Measurements from ENCODE around the gene TSC1.

Gene TSC1

DNA sequence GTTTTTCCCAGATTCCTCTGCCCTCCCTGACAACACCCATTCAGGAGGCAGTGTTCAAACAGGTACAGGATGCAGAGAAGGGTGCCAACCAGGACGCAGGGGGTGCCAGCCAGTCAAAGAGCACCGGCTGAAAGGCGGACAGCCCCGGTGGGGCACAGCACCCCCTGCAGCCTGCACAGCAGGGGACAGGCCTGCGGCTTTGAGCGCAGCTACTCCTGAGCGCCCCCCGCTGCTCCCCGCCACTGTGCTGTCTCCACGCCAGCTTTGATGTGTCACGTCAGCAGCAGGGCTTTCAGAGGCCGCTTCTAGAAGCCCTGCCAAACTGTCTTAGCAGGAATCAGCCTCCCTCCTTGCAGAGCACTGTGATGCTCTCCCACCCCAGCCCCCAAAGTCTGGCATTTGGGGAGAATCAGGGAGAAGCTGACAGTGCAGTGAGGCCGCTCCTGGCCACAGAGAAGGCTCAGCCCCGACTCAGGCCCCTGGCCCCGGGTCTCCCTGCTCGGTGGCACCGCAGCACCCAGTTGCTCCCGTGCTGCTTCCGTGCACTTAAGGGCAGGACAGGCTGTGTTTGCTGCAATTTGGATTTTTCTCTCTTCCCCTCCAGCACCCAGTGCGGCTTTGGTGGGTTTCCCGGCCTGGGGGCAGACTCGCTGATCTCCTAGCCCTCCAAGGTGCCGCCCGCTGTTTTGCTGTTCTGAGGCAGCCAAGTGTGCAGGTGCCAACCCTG lies 86.6 kb downstream of the TSC1 start:
- no peak for DNase-seq

DNA sequence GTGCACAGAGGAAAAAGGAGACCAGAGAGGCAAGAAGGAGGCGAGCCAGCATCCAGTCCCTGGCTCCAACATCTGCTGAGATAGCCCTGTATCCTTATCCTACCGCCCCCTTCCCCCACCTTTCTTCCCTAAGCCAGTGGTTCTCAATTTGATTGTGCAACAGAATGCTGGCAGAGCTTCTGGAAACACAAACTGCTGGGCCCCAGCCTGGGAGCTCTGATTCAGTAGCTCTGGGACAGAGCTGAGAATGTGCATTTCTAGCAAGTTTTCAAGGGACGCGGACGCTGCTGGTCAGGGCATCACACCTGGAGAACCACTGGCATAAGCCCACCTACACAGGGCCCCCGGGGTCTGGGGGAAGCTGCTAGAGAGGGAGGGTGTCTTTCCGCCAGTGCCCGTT lies 87.4 kb downstream of the TSC1 start:
- peak; percentile 69 for DNase-seq

DNA sequence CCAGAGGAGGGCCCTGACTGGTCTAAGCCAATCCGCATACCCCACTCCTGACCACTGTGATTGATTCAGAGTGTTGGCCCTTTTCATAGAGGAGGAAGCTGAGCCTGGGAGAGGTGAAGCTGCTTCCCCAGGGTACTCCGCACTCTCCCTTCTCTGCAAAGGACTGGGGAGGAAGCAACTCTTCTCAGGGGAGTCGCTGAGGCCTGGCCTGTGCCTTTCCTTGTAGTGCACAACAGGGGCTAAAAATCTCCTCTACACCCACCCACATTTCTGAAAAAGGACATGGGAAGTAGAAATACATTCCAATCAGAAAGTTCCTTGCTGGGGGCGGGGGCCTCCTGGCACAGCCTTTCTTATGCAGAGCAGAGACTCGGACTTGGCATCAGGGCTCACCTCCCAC lies 88.5 kb downstream of the TSC1 start:
- DNase-seq, result no peak

DNA sequence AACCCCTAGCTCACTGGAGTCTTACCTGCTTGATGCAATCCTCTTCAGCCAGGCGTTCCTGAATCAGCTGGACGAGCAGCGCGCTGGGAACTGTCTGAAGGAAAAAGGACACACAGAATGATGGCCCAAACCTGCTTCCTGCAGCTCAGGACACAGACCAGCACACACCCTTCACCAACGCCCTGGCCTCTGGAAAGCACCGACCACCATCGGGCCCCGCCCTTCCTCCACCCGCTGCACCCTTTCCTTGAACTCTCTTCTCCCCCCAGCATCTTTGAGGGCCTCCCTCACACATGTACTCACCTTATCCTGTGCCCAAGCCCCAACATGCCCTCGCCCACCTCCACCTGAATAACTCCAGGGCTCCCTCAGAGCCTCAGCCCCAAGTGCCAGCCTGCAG lies 89.6 kb downstream of the TSC1 start:
- DNase-seq, result no peak

GRCh38 chr9:132853482-132853881 lies 90.9 kb downstream of the TSC1 start:
- DNase-seq, result no peak

DNA sequence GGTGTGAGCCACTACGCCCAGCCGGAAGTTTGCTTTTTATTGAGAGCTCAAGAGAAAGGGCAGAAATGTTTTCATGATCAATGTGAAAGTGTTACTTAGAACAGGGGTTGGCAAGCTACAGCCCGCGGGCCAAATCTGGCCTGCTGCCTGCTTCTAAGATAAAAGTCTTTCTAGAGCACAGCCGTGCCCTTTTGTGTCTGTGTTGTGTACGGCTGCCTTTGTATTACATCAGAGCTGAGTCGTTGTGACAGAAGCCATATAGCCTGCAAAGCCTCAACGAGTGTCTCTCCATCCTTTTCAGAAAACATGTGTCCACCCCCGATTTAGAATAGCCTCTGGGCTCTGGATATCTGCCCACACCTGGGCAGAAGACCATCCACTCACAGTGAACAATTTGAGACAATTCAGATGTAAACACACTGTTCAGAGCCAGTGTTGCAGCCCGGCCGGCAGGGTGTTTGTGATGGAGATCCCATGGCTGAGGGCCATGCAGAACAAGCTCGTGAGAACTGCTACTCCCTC lies 95.2 kb downstream of the TSC1 start:
- DNase-seq, result no peak

GRCh38 chr9:132846918-132847515 lies 97.4 kb downstream of the TSC1 start:
- no peak for DNase-seq

DNA sequence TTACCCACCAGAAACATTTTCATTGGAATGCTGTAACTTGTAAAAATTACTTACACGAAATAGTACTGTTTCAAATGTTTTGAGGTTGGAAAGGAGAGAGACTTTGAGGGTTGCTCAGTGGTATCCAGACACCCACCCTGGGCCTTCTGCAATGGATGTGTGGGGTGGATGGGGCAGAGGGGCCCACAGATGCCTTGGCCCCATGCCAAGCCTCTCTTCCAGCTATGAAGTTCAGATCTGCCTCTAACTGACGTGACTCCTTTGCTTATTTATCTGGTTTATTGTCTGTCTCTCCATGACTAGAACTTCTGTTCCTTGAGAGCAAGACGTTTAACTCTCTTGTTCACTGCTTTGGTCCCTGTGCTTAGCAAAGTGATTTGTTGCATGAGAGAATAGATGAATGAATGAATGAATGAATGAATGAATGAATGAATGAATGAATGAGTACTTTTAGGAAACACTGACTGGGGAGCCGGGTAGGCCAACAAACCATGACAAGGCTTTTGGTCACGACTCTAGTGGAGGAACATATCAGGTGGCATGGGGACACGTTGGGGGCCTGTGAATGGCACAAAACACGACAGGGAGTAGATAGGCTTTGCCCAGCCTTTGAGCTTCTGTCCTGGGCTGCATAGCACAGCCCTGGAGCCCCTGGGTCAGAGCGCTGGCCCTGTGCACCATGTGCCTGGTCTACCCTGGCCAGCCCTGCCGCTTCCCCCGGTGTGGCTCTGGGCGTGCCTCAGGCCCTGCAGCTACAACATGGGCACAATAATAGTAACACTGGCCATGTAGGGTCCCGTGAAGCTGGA lies 98.1 kb downstream of the TSC1 start:
- DNase-seq, result no peak

- no peak for DNase-seq
Measured at GRCh38 chr9:132842124-132843044, 102.0 kb downstream of the TSC1 start.

All from left hindlimb (tissue), 1 donor.